GM12878 (cell line): ENCODE measurements around the gene PRG3.

ENCODE experiments used
- CHD2 ChIP-seq: IDR thresholded peaks from 2 replicates; pipeline ENCODE4 v1.6.1; 2011; ENCODE audit warnings: low read depth, low read length, improper control_type of control experiment, borderline replicate concordance
- EP300 ChIP-seq, 2 experiments: fragments of 150-350 bp in 1 of 2; IDR thresholded peaks; 2 replicates each; pipeline ENCODE4 v1.6.1; 2011 to 2012; ENCODE audit warnings: low read depth in 2 of 2, low read length in 2 of 2, borderline replicate concordance in 1 of 2, improper control_type of control experiment in 1 of 2, inconsistent platforms in 1 of 2; ENCODE audit not compliant: control insufficient read depth in 1 of 2
- FOXM1 ChIP-seq: IDR thresholded peaks from 2 replicates; pipeline ENCODE4 v1.6.1; 2012; ENCODE audit warnings: low read depth, mild to moderate bottlenecking, inconsistent platforms, low read length, moderate library complexity
- POLR2A ChIP-seq: IDR thresholded peaks from 2 replicates; pipeline ENCODE4 v1.6.1; 2011; ENCODE audit warnings: low read depth, mild to moderate bottlenecking, low read length
- TF ChIP-seq, protein P1 (sequence below), 3 experiments: IDR thresholded peaks in 2 of 3; conservative IDR thresholded peaks in 1 of 3; 2 replicates each; pipeline ENCODE4 v1.5.1; 2011; ENCODE audit warnings: low read depth in 3 of 3, low read length in 3 of 3, mild to moderate bottlenecking in 3 of 3, control low read depth in 2 of 3, moderate library complexity in 2 of 3, inconsistent platforms in 1 of 3, mixed read lengths in 1 of 3; ENCODE audit not compliant: control insufficient read depth in 2 of 3, insufficient read depth in 1 of 3; ENCODE audit errors: extremely low read depth in 1 of 3

DNA sequence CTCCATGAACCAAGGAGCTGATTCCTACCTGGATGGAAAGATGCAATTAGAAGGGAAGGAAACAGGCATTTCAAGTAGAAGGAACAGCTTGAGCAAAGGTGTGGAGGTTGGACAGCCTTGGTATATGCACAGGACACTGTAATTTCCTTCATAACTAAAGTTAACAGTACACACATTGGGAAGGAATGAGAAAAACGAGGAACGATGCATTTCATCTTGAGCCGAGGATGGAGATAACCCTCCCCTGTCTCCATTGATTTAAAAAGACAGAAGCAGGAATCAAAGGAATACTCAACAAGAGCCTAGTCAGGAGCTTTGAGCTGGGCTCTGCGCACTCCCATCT is 11.8 kb upstream of the PRG3 start:
- TF ChIP-seq FOXM1 (no peak), CHD2 (no peak), POLR2A (no peak), EP300 (IDR thresholded peaks at IDR 0.05; ENCODE audit: borderline replicate concordance in 1 of 2, control insufficient read depth in 1 of 2, low read depth in 2 of 2, low read length in 2 of 2) (no peak)
- TF ChIP-seq, protein P1, sequence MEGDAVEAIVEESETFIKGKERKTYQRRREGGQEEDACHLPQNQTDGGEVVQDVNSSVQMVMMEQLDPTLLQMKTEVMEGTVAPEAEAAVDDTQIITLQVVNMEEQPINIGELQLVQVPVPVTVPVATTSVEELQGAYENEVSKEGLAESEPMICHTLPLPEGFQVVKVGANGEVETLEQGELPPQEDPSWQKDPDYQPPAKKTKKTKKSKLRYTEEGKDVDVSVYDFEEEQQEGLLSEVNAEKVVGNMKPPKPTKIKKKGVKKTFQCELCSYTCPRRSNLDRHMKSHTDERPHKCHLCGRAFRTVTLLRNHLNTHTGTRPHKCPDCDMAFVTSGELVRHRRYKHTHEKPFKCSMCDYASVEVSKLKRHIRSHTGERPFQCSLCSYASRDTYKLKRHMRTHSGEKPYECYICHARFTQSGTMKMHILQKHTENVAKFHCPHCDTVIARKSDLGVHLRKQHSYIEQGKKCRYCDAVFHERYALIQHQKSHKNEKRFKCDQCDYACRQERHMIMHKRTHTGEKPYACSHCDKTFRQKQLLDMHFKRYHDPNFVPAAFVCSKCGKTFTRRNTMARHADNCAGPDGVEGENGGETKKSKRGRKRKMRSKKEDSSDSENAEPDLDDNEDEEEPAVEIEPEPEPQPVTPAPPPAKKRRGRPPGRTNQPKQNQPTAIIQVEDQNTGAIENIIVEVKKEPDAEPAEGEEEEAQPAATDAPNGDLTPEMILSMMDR (IDR thresholded peaks at IDR 0.05 in 2 of 3, conservative IDR thresholded peaks at IDR 0.05 in 1 of 3; ENCODE audit: control insufficient read depth in 2 of 3, extremely low read depth in 1 of 3, insufficient read depth in 1 of 3, low read depth in 3 of 3, low read length in 3 of 3) = no peak
